Measurements from ENCODE around the gene ACACA.
"Not testable (repeated sequence)": the region's sequence is repeated elsewhere in the genome, so short reads cannot be mapped to it uniquely, and the experiment has no call there.

ACACA gene

GRCh38 chr17:37392024-37392590 is 14.5 kb downstream of the ACACA start:
- no peak for DNase-seq

GRCh38 chr17:37391146-37391545 is 15.5 kb downstream of the ACACA start:
- no peak for DNase-seq

GRCh38 chr17:37389160-37389559 is 17.5 kb downstream of the ACACA start:
- no peak for DNase-seq

GRCh38 chr17:37388266-37388665 is 18.4 kb downstream of the ACACA start:
- DNase-seq: no peak

- DNase-seq: no peak
Observed at GRCh38 chr17:37386462-37386861, 20.2 kb downstream of the ACACA start.

- no peak for DNase-seq
Observed at GRCh38 chr17:37385474-37385990, 21.1 kb downstream of the ACACA start.

GRCh38 chr17:37384560-37385149 is 22.0 kb downstream of the ACACA start:
- no peak for DNase-seq

GRCh38 chr17:37382056-37382455 is 24.6 kb downstream of the ACACA start:
- DNase-seq: no peak

- no peak for DNase-seq
Observed at GRCh38 chr17:37375706-37376105, 30.9 kb downstream of the ACACA start, which contains the start of gene C17orf78. C17orf78 (plus strand) TSS chr17:37375985; CDS start chr17:37376093, 108 bp downstream.

- DNase-seq: no peak
Observed at GRCh38 chr17:37373530-37374159, 33.0 kb downstream of the ACACA start.

- no peak for DNase-seq
Observed at GRCh38 chr17:37368577-37368976, 38.1 kb downstream of the ACACA start.

GRCh38 chr17:37365589-37365988 is 41.0 kb downstream of the ACACA start:
- DNase-seq: no peak

GRCh38 chr17:37361543-37361942 is 45.1 kb downstream of the ACACA start:
- DNase-seq: no peak

- no peak for DNase-seq
Observed at GRCh38 chr17:37360632-37361031, 46.0 kb downstream of the ACACA start.

- DNase-seq: no peak
Observed at GRCh38 chr17:37359682-37360188, 46.9 kb downstream of the ACACA start.

GRCh38 chr17:37358830-37359681 is 47.6 kb downstream of the ACACA start:
- peak; percentile 85 for DNase-seq

GRCh38 chr17:37358098-37358829 is 48.4 kb downstream of the ACACA start:
- peak; percentile 38 for DNase-seq

- DNase-seq: not testable (repeated sequence)
Observed at GRCh38 chr17:37356796-37357569, 49.7 kb downstream of the ACACA start.

GRCh38 chr17:37346863-37347402 is 59.7 kb downstream of the ACACA start:
- DNase-seq: not testable (repeated sequence)

GRCh38 chr17:37344519-37344918 is 62.1 kb downstream of the ACACA start:
- DNase-seq: no peak

GRCh38 chr17:37342589-37342988 is 64.0 kb downstream of the ACACA start:
- no peak for DNase-seq

Measured in 8988T (cell line).